ENCODE measurements around the gene HVCN1. TPM values are rescaled to one million over a fixed set of nuclear protein-coding genes. Genes with fewer than 3 reads are reported as not detected.
A peak's percentile ranks its signal among the peaks of the same experiment; 100 is the strongest.

HVCN1 gene
- total RNA-seq, 1 donor = 18.5 TPM

GRCh38 chr12:110687396-110688169, 1.3 kb downstream of the HVCN1 start:
- H3K27me3 ChIP-seq (ENCODE audit: insufficient read depth, low read length) = no peaks in the 10 kb centered on the region
- no peaks in the 10 kb centered on the region for H3K9me3 ChIP-seq (ENCODE audit: low read depth, low read length)
- H3K4me3 ChIP-seq (ENCODE audit: low read length) = peak overlapping the region; percentile 60
- peaks cover 76% of the 10 kb centered on the region for H3K4me1 ChIP-seq (ENCODE audit: insufficient read depth, low read length)

DNA sequence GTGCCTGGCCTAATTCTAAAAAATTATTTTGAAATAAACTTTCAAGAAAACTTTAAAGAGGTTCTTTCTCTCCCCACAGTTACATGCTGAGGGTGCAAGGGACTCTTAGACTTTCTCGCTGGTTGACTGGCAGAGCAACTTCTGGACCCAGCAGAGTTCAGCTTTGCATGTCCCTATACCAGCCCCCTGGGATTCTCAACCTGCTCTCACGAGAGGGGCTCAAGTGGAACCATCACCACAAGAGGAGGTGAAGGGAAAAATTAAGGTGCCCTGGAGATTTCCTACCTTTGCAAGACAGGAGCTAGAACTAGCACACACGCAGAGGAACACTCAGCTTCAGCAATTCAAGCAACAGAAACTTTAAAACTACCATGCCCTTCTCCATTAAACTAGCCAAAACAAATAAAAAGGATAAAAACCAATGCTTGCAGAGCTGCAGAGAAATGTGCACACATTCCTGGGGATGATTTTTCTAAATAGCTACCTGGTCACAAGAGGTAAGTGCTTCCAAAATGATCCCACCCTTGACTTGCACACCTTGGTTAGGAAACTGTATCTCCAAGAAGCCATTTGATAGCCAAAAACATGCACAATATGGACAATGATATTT, 2.5 kb downstream of the HVCN1 start:
- Histone ChIP-seq H3K9me3 (ENCODE audit: low read depth, low read length) (no peaks in the 10 kb centered on the region), H3K4me1 (ENCODE audit: insufficient read depth, low read length) (peaks cover 76% of the 10 kb centered on the region), H3K27me3 (ENCODE audit: insufficient read depth, low read length) (no peaks in the 10 kb centered on the region), H3K4me3 (ENCODE audit: low read length) (peak overlapping the region; percentile 60)

DNA sequence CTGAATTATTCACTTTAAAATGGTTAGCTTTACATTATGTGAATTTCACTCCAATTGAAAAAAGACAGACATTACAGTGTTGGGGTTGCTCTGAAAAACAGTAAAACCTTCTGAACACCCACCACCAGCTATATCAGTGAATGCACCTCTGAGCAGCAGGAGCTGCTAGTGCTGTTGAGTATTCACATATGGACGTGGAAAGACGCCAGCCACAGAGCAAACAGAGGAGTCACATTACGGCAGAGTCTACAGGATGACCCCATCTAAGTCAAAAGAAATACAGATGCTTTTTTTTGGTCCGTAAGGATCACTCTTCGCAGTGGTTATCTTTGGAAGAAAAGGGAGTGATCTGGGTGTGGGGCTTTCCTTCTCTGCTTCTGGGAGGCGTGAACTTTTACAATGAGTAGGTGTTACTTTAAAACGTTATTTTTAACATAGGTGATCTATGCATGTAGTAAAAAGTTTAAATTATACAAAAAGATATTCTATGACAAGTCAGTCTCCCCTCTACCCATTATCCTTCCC, 4.5 kb downstream of the HVCN1 start:
- no peak overlapping the region for H3K4me3 ChIP-seq (ENCODE audit: low read length)
- H3K4me1 ChIP-seq (ENCODE audit: insufficient read depth, low read length) = peaks cover 66% of the 10 kb centered on the region
- H3K27me3 ChIP-seq (ENCODE audit: insufficient read depth, low read length) = no peaks in the 10 kb centered on the region
- no peaks in the 10 kb centered on the region for H3K9me3 ChIP-seq (ENCODE audit: low read depth, low read length)

GRCh38 chr12:110683888-110684287, 5.0 kb downstream of the HVCN1 start:
- H3K27me3 ChIP-seq (ENCODE audit: insufficient read depth, low read length) = no peaks in the 10 kb centered on the region
- peaks cover 69% of the 10 kb centered on the region for H3K4me1 ChIP-seq (ENCODE audit: insufficient read depth, low read length)
- H3K4me3 ChIP-seq (ENCODE audit: low read length) = no peak overlapping the region
- H3K9me3 ChIP-seq (ENCODE audit: low read depth, low read length) = no peaks in the 10 kb centered on the region

DNA sequence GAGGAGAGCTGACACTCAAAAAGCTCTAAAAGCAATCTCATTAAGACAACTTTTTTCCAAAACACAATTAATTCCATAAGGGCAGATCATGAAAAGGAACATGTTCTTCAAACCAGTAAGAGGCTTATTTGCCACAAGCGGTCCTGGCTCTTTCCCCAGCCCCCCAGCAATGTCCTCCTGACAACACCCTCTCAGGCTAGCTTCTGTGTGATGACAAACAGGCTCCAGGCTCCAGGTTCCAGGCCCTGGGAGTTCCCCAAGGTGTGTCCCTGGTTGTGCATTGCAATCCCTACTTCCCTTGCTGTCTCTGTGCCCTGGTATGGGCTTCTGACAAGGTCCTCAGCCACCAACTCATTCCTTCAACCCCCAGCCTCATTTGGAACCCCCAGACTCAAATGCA, 8.9 kb downstream of the HVCN1 start:
- Histone ChIP-seq H3K4me3 (ENCODE audit: low read length) (no peak overlapping the region), H3K4me1 (ENCODE audit: insufficient read depth, low read length) (peaks cover 71% of the 10 kb centered on the region), H3K27me3 (ENCODE audit: insufficient read depth, low read length) (no peaks in the 10 kb centered on the region), H3K9me3 (ENCODE audit: low read depth, low read length) (no peaks in the 10 kb centered on the region)

DNA sequence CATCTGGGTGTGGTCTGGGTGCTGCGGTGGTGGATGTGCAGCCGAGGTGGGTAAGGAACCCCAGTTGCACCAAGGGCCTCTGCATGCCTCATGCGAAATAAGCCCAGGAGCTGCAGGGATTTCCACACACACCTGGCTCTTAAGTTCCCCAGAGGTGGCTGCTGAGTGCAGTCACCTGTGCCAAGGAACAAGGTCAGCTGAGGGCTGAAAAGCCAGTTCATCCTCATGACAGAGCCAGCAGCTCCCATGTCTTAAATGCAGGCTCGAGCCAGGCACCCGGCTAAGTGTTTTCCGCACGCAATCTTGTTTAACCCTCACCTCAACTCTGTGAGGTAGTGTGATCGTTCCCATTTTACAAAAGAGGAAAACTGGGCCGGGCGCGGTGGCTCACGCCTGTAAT, 9.7 kb downstream of the HVCN1 start:
- Histone ChIP-seq H3K4me3 (ENCODE audit: low read length) (no peak overlapping the region), H3K9me3 (ENCODE audit: low read depth, low read length) (no peaks in the 10 kb centered on the region), H3K4me1 (ENCODE audit: insufficient read depth, low read length) (peaks cover 75% of the 10 kb centered on the region), H3K27me3 (ENCODE audit: insufficient read depth, low read length) (no peaks in the 10 kb centered on the region)

DNA sequence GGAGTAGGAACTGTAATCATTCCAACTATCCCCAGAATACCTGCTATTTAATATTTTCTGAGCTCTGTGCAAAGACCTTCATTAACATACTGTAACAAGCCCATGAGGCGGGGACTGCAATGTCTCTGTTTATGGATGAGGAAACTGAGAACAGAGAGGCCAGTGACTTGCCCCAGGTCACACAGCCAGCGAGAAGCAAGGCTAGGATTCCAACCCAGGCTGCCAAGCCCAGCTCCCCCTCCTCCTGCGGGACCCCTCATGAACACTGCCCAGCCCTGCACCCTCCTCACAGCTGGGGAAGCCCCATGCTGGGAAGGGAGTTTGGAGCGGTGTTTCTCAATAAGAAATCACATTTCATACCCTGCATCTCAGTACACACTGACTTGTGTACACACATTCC, 10.9 kb downstream of the HVCN1 start:
- Histone ChIP-seq H3K9me3 (ENCODE audit: low read depth, low read length) (no peaks in the 10 kb centered on the region), H3K4me1 (ENCODE audit: insufficient read depth, low read length) (peaks cover 81% of the 10 kb centered on the region), H3K27me3 (ENCODE audit: insufficient read depth, low read length) (no peaks in the 10 kb centered on the region), H3K4me3 (ENCODE audit: low read length) (no peak overlapping the region)

- Histone ChIP-seq H3K4me3 (ENCODE audit: low read length) (no peak overlapping the region), H3K27me3 (ENCODE audit: insufficient read depth, low read length) (no peaks in the 10 kb centered on the region), H3K4me1 (ENCODE audit: insufficient read depth, low read length) (peaks cover 84% of the 10 kb centered on the region)
Measured at GRCh38 chr12:110677206-110677911, 11.6 kb downstream of the HVCN1 start.

DNA sequence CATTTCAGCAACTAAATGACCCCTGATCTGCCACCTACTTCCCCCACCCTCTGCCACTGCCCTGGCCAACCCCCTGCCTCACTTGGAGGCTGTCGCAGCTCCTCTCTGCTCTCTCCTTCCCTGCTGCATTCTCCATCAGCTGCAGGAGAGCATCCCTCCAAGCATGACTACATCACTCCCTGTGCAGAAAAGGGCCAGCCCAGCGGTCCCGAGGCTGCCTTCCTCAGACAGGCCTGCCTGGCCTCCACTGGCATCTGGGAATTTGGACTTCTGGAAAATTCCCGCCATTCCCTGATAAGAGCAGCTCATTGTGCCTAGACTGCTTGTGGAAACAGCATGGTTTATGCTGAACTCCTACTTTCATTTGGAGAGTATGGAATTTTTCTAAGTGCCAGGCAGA, 12.7 kb downstream of the HVCN1 start:
- H3K4me3 ChIP-seq (ENCODE audit: low read length) = no peak overlapping the region
- H3K9me3 ChIP-seq (ENCODE audit: low read depth, low read length) = no peaks in the 10 kb centered on the region
- no peaks in the 10 kb centered on the region for H3K27me3 ChIP-seq (ENCODE audit: insufficient read depth, low read length)
- peaks cover 85% of the 10 kb centered on the region for H3K4me1 ChIP-seq (ENCODE audit: insufficient read depth, low read length)

More at GRCh38 chr12:110677206-110677911, 11.6 kb downstream of the HVCN1 start:
- no peaks in the 10 kb centered on the region for H3K9me3 ChIP-seq (ENCODE audit: low read depth, low read length)

DNA sequence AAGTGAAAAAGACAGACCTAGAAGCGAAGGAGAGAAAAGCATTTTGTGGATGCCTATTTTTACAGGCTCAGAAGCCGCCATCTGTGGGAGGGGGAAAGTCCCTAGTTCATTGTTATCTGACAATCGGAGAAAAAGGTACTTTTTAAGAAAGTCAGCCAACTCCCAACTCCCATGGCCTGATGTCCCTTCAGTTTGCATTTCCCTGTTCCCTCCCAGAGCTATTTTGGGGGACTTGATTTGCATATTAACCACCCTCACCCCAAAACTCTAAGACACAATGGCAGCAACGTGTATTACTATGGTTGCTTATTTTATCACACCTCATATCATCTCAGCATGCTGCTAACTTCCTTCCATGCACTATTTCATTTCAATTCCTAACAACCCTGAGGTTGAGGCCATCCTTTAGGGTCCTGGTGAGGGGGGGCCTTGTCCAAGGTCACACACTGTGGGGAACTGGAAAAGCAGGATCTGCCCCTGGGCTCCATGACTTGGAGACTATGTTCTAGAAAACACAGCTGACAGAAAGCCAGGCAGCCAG, 18.7 kb downstream of the HVCN1 start:
- H3K27me3 ChIP-seq (ENCODE audit: insufficient read depth, low read length) = no peaks in the 10 kb centered on the region
- no peak overlapping the region for H3K4me3 ChIP-seq (ENCODE audit: low read length)
- peaks cover 67% of the 10 kb centered on the region for H3K4me1 ChIP-seq (ENCODE audit: insufficient read depth, low read length)
- no peaks in the 10 kb centered on the region for H3K9me3 ChIP-seq (ENCODE audit: low read depth, low read length)

DNA sequence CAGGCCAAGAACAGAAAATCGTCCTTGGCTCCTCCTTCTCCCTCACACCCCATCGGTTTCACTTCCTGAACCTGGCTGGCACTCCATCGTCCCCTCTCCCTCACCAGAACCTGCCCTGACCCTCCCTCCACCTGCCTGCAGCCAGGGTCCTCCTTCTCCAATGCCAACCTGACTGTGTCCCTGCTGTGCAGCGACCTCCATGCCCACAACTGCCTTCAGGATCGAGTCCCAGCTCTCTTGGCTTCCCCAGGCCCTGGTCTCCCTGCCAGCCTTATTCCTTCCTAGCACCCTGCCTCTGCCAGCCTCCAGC, 19.8 kb downstream of the HVCN1 start:
- Histone ChIP-seq H3K9me3 (ENCODE audit: low read depth, low read length) (no peaks in the 10 kb centered on the region), H3K27me3 (ENCODE audit: insufficient read depth, low read length) (no peaks in the 10 kb centered on the region), H3K4me3 (ENCODE audit: low read length) (no peak overlapping the region), H3K4me1 (ENCODE audit: insufficient read depth, low read length) (peaks cover 57% of the 10 kb centered on the region)

- no peaks in the 10 kb centered on the region for H3K27me3 ChIP-seq (ENCODE audit: insufficient read depth, low read length)
- H3K9me3 ChIP-seq (ENCODE audit: low read depth, low read length) = no peaks in the 10 kb centered on the region
- H3K4me3 ChIP-seq (ENCODE audit: low read length) = no peak overlapping the region
- H3K4me1 ChIP-seq (ENCODE audit: insufficient read depth, low read length) = peaks cover 53% of the 10 kb centered on the region
Measured at GRCh38 chr12:110668480-110669192, 20.3 kb downstream of the HVCN1 start.

- Histone ChIP-seq H3K4me3 (ENCODE audit: low read length) (no peak overlapping the region), H3K9me3 (ENCODE audit: low read depth, low read length) (no peaks in the 10 kb centered on the region), H3K4me1 (ENCODE audit: insufficient read depth, low read length) (peaks cover 54% of the 10 kb centered on the region), H3K27me3 (ENCODE audit: insufficient read depth, low read length) (no peaks in the 10 kb centered on the region)
Measured at GRCh38 chr12:110667671-110668070, 21.2 kb downstream of the HVCN1 start.

- Histone ChIP-seq H3K9me3 (ENCODE audit: low read depth, low read length) (no peaks in the 10 kb centered on the region), H3K4me1 (ENCODE audit: insufficient read depth, low read length) (peaks cover 54% of the 10 kb centered on the region), H3K4me3 (ENCODE audit: low read length) (no peak overlapping the region), H3K27me3 (ENCODE audit: insufficient read depth, low read length) (no peaks in the 10 kb centered on the region)
Measured at GRCh38 chr12:110666892-110667291, 22.0 kb downstream of the HVCN1 start.

Measured in mononuclear cell (primary cell).